ENCODE results near the gene CCKAR.
A peak's percentile ranks its signal among the peaks of the same experiment; 100 is the strongest.

Gene CCKAR

GRCh38 chr4:26489101-26489985 is 941 bp downstream of the CCKAR start:
- DNase-seq, result no peak

GRCh38 chr4:26485684-26486083 is 4.6 kb downstream of the CCKAR start:
- DNase-seq, result no peak

DNA sequence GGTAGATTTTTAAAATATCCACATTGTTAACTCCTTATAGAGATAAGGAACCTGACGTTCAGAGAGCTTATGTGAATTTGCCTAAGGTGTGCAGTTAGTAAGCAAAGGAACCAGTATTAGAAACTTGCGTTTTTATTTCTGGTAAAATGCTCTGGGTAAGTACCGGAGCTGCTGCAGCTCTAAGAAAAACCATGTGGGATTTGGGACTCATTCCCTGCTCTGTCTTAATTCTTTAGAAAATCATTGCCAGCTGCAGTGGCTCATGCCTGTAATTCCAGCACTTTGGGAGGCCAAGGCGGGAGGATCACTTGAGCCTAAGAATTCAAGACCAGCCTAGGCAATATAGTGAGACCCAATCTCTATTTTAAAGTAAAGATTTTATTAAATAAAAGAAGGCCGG is 5.8 kb downstream of the CCKAR start:
- DNase-seq, result no peak

- no peak for DNase-seq
These were observed 6.2 kb downstream of the CCKAR start for GRCh38 chr4:26484032-26484515.

DNA sequence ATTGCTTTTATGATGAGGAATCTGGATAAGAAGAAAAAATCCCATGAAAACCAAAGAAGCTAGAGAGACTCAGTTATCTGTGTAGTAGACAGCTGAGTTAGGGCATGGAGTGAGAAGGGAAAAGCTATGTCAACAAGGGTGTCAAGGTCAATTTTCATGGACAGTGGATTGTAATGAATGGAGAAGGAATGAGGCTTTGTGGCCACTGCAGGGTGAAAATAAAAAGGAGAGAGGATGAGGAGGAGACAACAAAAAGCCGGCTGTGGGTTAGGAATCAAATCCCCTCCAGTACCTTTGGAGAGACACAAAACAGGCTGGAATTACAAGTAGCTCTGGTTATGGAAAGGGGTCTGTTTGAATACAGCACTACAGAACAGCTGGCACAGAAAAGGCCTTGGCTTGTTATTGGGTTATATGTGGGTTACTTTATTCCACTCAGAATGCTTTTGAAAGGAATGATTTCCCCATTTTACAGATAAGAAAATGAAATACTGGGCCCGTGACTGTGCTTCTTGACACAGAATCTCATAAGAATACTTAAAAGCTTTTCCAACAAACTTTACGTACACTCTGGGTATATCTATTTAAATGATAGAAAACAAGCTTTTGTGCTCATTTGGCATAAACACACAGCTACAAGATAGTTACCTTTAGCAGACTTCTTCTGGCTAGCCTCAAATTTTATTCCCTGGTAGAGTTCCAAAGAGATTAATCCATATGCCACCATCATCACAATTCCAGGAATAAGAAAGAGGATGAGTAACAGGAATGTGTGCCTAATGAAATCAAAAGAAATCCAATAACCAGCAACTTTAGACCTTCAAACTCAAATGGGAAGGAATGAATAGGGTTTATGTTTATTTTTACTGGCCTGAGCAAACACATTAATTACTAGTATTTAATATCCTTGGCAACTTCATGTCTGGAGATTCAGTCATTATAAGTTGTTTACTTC is 7.5 kb downstream of the CCKAR start:
- DNase-seq, result no peak

DNA sequence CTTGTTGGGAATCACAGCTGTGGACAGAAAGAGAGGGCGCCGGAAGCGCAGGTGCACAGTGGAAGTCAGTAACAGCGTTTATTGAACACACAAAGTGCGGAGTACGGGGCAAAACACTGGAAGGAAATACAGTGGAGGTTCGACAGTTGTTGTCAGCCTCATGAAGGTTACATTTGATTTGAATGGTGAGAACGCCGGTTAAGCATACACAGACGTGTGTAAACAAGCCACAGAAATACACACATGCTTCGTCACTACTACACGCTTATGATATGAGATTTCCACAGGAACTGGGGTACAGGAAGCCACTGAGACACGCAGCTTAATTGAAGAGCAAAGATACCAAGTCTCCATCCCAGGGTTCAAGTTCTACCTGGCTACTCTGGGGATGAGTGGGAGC is 12.0 kb downstream of the CCKAR start:
- DNase-seq, result no peak

DNA sequence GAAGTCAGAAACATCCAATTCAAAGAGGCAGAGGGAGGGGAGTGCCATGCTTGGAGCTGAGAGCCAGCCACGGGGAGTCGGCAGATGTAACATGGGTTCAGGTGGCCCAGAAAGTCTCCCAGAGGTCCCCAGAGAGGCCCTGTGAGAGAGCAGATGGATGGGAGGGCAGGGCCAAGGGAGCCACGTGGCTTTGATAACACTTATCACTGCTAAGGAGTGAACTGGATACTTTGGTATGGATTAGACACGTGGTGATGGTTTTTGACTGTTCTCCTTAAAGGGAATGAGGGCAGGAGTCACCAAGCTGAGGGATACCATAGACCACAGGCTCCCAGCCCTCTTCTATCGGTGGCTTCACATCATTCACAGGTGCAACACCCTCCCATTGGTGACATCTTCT is 13.7 kb downstream of the CCKAR start:
- DNase-seq, result no peak

GRCh38 chr4:26475716-26476115 is 14.6 kb downstream of the CCKAR start:
- DNase-seq, result no peak

GRCh38 chr4:26474551-26474950 is 15.7 kb downstream of the CCKAR start:
- DNase-seq, result no peak

DNA sequence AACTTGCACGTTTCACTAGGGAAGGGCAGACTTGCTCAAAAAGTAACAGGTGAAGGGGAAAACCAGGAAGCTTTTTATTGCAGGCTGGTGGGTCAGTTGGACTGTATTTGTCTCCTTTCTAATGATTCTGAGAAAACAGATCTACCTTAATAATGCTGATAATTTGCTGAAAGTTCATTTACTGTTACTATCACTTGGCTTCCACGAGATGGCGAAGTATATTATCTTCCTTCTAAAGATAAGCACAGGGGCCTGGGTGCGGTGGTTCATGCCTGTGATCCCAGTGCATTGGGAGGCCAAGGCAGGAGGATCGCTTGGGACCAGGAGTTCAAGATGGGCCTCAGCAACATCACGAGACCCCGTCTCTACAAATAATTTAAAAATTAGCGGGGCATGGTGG is 16.4 kb downstream of the CCKAR start:
- no peak for DNase-seq

DNA sequence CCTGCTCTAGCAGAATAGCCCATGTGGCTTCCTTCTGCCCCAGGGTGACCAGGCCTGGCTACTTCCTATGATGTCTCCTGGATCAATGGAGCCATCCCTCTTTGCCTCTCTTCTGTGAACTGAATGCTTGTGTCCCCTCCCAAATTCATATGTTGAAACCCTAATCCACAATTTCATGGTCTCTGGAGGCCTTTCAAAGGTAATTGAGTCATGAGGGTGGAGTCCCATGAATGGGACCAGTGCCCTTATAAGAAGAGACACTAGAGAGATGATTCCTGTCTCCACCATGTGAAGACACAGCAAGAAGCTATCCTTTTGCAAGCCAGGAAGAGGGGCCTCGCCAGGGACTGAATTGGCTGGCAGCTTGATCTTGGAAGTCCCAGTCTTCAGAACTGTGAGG is 18.4 kb downstream of the CCKAR start:
- DNase-seq, result no peak

- no peak for DNase-seq
These were observed 21.3 kb downstream of the CCKAR start for GRCh38 chr4:26468977-26469376.

DNA sequence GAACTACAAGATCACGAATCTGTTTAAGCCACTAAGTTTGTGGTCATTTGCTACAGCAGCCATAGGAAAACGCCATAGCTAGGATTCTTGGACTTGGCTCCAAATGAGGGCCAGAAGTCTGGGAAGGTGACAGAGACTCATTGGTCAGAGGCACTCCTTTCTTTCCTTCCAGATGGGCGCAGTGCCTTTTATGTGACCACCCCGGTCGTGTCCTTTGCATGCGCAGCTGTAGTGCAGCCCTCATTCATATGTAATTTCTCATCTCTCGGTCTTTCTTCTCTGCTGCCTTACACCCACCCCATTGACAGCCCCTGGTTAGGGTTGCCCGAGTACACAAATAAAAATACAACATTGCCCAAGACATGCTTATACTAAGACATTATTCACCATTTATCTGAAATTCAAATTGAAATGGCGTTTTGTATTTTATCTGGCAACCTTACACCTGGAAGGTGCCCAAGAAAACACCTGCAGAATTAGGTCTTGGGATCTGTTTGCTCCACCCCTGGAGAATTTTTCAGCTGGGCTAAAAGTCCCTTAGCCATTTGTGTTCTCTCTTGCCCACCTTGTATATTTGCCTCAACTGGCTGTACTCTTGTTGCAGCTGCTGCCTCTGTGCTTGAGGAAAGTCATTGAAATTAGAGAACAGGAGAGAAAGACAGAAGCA is 21.9 kb downstream of the CCKAR start:
- DNase-seq, result no peak

- no peak for DNase-seq
These were observed 22.6 kb downstream of the CCKAR start for GRCh38 chr4:26467724-26468123.

- no peak for DNase-seq
These were observed 23.6 kb downstream of the CCKAR start for GRCh38 chr4:26466578-26467270.

GRCh38 chr4:26464420-26465095 is 25.7 kb downstream of the CCKAR start:
- no peak for DNase-seq

DNA sequence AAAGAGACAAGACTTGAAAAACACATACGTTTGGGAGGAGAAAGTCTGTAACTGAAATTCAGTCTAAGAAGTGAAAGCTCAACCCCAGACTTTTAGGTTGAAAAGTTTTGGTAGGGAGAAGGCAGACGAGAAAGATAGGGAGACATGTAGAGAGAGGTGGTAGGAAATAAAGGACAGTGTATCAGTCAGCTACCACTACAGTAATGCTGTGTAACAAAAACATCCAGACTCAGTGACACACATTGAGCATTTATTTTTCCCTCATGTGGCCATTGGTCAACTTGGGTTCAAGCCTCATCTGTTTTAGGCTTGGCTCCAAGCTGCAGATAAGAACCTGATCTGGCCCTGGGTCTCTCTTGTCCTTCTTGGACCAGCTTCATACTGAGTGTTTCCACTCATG is 26.9 kb downstream of the CCKAR start:
- no peak for DNase-seq

- DNase-seq, result no peak
These were observed 27.4 kb downstream of the CCKAR start for GRCh38 chr4:26462874-26463273.

DNA sequence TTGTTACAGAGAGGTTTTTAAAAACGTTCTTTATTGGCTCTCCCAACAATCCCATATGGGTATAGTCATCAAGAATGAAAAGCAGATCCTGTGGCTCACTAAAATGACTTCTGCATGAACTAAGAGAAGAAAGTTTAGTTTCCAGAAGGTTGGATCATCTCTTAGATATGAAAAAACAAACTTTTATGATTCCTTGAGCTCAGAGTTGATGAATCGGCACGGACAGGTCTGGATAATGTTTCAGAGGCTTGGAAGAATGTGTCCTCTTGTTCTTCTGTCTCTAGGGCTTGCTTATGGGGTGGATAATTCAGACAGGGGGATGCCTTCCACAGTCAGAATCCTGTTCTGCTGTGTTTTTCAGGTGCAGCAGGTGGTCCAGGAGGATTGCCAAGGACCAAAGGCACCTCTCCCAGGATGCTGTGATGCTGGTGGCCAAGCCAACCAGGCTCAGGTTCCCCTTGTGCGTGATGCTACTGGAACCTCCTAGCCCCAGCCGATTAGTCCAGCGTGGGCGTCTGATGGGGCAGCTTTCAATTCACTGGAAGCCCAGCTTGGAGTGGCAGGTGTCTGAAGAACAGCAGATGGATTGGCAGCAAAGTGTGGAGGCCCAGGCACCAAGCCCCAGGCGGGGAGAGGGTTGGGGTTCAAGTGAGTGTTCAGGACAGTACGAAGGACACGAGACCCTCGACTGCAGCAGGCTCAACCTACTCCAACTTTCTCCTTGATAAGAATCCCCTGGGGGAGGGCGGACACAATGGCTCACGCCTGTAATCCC is 30.3 kb downstream of the CCKAR start:
- no peak for DNase-seq

- peak in 1 of 2 donors; percentile 45 for DNase-seq
These were observed 31.1 kb downstream of the CCKAR start for GRCh38 chr4:26459054-26459755.

Data from CD4-positive, alpha-beta T cell treated with Interleukin-1 beta for 1 hour (primary cell).